Fibroblast of upper back skin (primary cell): ENCODE measurements around the gene CHCHD6.

ENCODE experiments used
- DNase-seq: peaks from one replicate; pipeline ENCODE4 v3.0.0-alpha.2; 2013

The CHCHD6 gene

GRCh38 chr3:126963261-126964190 is 259.5 kb downstream of the CHCHD6 start:
- DNase-seq: no peak

DNA sequence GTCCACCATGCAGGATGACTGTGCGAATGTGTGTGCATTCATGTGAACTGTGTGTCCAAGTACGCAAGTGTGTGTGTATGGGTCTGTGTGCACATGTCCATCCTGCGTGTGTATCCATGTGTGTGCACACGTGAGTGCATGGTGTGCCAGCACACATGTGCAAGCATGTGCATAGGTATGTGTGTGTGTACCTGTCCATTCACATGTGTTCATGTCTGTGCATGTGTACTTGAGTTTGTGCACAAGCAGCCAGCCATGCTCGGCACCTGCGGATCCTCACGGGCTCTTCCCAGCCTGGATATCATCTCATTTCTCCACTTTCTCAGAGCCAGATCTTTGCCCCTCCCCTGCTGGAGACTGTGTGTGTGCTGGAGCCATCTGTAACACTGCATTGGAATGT is 260.2 kb downstream of the CHCHD6 start:
- DNase-seq: no peak

DNA sequence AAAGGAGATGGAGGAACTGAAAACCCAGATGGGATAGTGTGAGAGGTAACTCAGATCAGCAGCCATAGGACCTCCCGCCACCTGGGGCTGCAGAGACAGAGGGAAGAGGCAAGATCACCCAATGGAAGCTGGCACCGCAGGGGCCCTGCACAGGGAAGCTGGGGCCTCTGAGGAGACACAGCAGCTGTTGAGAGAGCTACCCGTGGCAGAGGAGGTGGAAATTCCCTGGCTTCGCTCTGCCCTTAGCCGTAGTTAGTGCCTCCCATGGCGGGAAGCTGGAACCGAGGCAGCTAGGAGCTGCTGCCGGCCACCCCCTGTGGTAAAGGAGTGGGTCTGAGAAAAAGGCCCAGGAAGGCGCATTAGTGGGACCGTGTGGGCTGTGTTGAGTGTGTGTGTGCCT is 260.9 kb downstream of the CHCHD6 start:
- DNase-seq: no peak

DNA sequence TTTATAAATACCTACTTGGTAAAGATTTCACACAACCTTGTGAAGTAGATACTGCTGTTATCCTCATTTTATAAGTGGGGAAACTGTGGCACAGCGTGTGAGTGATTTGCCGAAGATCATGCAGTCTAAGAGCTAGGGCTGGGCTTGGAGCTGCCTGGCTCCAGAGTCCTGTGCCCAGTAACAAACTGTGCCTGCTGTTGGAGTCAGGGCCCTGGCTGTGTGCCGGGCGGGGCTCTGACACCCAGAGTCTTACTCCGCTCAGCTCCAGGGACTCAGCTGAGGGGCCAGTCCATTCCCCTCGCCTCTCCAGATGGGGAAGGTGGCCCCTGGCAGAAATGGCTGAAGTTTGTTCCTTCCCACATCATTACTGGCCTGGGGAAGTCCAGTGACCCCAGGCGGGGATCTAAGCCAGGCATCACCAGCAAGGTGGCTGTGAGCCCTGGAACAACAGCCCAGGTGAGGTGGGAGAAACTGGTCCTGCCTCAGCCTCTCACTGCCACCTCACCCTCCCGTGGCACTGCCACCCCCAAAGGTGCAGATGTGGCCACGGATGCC is 261.6 kb downstream of the CHCHD6 start:
- no peak for DNase-seq

GRCh38 chr3:126967386-126967785 is 263.3 kb downstream of the CHCHD6 start:
- DNase-seq: no peak

DNA sequence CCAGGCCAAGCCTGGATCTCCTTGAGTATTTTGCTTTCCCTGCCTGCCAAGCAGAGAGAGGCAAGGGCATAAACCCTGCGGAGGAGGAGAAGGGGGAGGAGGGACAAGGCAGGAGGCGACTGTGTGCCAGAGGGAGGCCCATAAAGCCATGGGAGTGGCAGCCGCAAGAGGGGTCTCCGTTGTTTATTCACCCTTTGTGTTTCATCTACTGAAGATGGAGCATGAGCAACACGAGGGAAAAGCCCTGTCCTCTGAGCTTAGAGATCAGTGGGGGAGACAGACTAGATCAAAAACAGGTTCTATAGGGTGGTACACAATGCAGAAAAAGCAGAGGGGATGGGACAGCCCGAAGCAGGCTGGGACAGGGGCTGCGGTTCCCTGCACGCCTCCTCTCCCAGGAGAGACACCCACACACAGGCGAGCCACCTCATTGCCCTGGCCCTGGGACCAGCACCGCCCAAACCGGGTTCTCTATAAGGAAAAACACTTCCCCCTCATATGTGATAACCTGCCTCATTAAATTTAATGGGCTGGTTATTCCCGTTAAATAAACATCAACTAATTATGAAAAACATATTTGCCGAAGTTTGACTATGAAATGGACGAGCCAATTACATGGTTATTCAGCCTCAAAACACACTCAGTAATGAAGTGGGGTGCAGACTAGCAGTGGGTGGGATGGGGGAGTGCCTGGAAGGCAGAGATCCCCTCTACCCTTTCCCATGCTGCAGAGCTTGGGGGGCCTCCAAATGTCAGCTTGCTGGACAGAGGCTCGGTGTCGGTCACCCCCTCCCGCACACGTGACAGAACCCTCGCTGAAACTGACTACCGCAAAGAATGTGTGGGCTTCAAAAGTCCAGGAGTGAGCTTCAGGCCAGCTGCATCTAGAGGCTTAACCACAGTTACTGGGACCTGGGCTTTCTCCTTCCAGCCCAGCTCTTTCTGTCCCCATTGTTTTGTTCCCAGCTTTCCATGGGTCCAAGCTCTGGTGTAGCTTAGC is 264.7 kb downstream of the CHCHD6 start:
- DNase-seq: no peak

- DNase-seq: peak; percentile 38
Measured at GRCh38 chr3:126969586-126969985, 265.5 kb downstream of the CHCHD6 start.

- no peak for DNase-seq
Measured at GRCh38 chr3:126970101-126970500, 266.1 kb downstream of the CHCHD6 start.

- no peak for DNase-seq
Measured at GRCh38 chr3:126970921-126971320, 266.9 kb downstream of the CHCHD6 start.

GRCh38 chr3:126971891-126972351 is 267.9 kb downstream of the CHCHD6 start:
- DNase-seq: peak; percentile 24

GRCh38 chr3:126972866-126973265 is 268.8 kb downstream of the CHCHD6 start:
- no peak for DNase-seq

- DNase-seq: no peak
Measured at GRCh38 chr3:126973814-126974213, 269.8 kb downstream of the CHCHD6 start.

DNA sequence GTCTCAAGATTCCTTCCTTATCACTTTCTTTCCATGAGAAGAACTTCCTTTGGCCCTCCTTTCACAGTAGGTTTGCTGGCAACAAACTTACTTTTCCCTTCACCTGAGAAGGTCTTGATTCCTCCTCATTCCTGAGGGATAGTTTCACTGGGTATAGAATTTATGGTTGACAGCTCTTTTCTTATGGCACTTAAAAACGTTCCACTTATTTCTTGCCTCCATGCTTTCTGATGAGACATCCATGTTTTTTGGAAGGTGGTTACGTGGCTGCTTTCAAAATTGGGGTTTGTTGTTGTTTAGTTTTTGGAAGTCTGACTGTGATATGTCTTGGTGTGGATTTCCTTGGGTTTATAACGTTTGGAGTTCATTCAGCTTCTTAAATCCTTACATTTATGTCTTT is 270.7 kb downstream of the CHCHD6 start:
- no peak for DNase-seq

DNA sequence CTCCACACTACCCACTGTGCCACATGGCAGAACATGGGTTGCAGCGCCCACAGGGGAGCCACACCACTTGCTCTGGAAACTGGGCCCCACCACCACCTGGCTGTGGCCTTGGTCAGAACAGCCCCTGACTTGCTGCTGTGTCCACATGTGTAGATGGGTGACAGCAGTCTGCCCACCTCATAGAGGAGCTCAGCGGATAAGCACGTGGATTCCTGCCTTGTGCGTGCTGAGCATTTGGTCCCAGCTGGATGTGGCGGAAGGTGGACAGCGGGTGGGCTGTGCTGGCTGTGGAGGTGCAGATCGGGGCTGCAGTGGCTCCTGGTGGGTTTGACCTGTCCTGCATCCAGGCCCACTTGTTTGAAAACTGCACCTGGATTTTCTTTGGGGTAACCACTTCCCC is 272.9 kb downstream of the CHCHD6 start:
- no peak for DNase-seq

- DNase-seq: no peak
Measured at GRCh38 chr3:126977821-126978220, 273.8 kb downstream of the CHCHD6 start.

DNA sequence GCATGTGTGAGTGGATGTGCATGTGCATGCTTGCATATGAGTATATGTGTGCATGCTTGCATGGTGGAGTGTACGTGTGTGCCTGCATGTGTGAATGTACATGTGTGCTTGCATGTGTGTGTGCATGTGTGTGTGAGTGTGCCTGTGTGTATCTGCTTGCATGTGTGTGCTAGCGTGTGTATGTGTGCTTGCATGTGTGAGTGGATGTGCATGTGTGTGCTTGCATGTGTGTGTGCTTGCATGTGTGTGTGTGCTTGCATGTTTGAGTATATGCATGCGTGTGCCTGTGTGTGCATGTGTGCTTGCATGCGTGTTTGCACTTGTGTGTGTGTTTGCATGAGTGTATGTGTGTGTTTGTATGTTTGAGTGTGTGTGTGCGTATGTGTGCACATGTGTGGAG is 274.3 kb downstream of the CHCHD6 start:
- DNase-seq: no peak

DNA sequence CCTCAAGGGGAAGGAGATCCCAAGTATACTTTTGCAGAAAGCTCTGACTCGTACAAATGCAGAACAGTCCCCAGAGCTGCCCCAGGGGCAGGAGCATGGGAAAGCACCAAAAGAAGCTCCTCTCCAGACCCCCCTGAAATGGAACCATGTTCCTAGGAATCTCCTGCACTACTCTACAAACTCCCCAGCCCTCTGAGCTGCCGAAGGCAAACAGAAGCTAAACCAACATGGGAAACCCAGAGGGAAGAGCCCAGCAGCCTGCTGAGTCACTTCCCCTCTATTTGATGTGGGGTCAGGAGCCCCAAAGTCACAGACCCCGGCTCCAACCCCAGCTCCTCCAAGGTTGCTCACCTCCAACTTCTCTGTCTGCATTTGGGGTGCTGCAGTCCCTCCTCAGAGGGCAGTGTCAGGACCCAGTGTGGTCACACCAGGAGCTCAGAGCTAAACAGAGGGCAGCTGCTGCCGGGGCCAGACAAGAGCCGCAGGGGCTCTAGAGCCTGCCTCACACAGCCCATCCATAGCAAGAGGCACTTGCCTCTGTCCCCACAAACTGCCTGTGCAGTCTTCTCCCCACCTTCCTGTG is 275.1 kb downstream of the CHCHD6 start:
- DNase-seq: no peak

DNA sequence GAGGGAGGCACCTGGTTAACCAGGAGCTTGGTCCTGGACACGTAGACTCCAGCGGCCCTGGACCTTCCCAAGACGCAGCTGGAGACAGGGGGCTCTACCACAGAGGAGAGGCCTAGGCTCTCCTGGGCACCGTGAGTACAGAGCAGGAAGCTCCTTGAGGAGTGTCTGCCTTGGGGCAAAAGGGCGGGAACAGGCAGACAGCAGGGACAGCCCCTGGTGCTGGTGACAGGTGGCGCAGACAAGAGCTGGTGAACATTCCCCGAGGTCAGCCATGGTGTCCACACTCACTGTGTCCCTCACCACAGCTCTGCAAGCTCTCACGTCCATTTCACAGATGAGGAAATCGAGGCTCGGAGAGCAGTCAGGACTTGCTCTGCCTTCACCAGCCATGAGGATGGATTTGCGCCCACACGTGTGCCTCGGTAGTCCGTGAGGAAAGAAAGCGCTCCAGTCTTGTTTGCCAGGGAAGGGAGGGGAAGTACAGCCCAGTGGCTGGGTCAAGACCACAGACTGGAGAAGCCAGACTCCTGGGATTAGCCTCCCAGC is 276.3 kb downstream of the CHCHD6 start:
- no peak for DNase-seq

DNA sequence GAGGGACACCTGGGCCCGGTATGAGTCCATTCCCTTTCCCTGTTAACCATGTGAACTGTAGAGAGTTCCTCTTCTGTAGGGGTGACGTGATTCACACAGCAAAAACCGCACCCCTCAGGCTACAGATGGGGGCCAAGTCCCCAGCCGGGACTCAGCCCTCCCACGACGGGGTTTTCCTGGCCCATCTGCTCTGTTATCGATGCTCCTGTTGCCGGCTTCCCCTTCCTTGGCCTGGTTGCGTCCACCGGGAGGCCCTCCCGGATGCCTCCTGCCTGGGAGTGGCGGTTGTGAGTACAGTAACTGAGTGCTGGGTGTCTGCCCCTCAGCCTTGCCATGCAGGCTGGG is 278.1 kb downstream of the CHCHD6 start:
- peak; percentile 26 for DNase-seq

GRCh38 chr3:126982471-126983175 is 278.6 kb downstream of the CHCHD6 start, which contains the start of gene PLXNA1:
Gene PLXNA1 (plus strand): TSS chr3:126983115. CDS start chr3:126988594, 5,479 bp downstream.
- peak; percentile 72 for DNase-seq

DNA sequence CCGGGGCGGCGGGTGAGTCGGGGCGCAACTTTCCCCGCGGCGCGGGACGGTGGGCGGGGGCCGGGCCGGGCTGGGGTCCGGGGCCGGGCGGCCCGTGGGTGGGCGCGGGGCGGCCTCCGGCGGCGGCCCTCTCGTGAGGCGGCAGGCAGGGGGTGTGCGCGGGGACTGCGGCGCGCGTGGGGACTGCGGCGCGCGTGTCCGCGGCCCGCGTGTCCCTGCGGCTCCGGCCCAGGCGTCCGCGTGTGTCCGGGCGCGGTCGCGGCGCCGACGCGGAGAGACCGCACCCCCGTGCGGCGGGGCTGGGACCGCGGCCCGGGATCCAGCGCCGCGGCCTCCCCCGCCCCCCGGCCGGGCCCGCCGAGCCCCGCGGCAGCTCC is 279.2 kb downstream of the CHCHD6 start:
- no peak for DNase-seq
